Measurements from ENCODE around the gene FAM169A. TPM values are rescaled to one million over a fixed set of nuclear protein-coding genes. Genes with fewer than 3 reads are reported as not detected.
"Not testable (repeated sequence)": the region's sequence is repeated elsewhere in the genome, so short reads cannot be mapped to it uniquely, and the experiment has no call there.

FAM169A gene
- polyA plus RNA-seq, 3 donors from 2014 or later = 2.2 to 13.8 (median 6.8) TPM

- no peaks in the 10 kb centered on the region for H3K9me3 Mint-ChIP-seq
- H3K4me3 Mint-ChIP-seq = no peak overlapping the region
- peak overlapping the region in 2 of 6 donors; percentile 7 to 47 for H3K27ac Mint-ChIP-seq
- peaks cover 7 to 16% (median 11%) of the 10 kb centered on the region in 3 donors for H3K36me3 Mint-ChIP-seq
- no peak for DNase-seq
- H3K4me1 Mint-ChIP-seq = peaks cover 13 to 55% of the 10 kb centered on the region in 2 donors
- H3K27me3 Mint-ChIP-seq (ENCODE audit: low read depth in 3 of 3) = no peaks in the 10 kb centered on the region
Measured at GRCh38 chr5:74816875-74817274, 49.3 kb downstream of the FAM169A start.

- Mint-ChIP-seq H3K4me1 (peaks cover 0 to 1% of the 10 kb centered on the region in 2 donors), H3K4me3 (no peak overlapping the region), H3K27ac (no peak overlapping the region), H3K27me3 (ENCODE audit: low read depth in 3 of 3) (no peaks in the 10 kb centered on the region), H3K9me3 (no peaks in the 10 kb centered on the region), H3K36me3 (peaks cover 7 to 12% (median 8%) of the 10 kb centered on the region in 3 donors)
- DNase-seq = no peak
Measured at GRCh38 chr5:74810915-74811314, 55.3 kb downstream of the FAM169A start.

GRCh38 chr5:74801941-74802340 is 64.2 kb downstream of the FAM169A start:
- Mint-ChIP-seq H3K27ac (peak overlapping the region in 1 of 6 donors; percentile 25), H3K36me3 (peaks cover 4 to 23% (median 5%) of the 10 kb centered on the region in 3 donors), H3K27me3 (ENCODE audit: low read depth in 3 of 3) (peaks cover 0 to 2% (median 0%) of the 10 kb centered on the region in 3 donors)

GRCh38 chr5:74801197-74801596 is 65.0 kb downstream of the FAM169A start:
- Mint-ChIP-seq H3K36me3 (peaks cover 4 to 27% (median 8%) of the 10 kb centered on the region in 3 donors), H3K27me3 (ENCODE audit: low read depth in 3 of 3) (peaks cover 0 to 2% (median 0%) of the 10 kb centered on the region in 3 donors), H3K4me1 (no peaks in the 10 kb centered on the region), H3K27ac (no peak overlapping the region), H3K4me3 (no peak overlapping the region), H3K9me3 (no peaks in the 10 kb centered on the region)
- DNase-seq = no peak

More at GRCh38 chr5:74801941-74802340, 64.2 kb downstream of the FAM169A start:
- no peaks in the 10 kb centered on the region for H3K4me1 Mint-ChIP-seq
- DNase-seq = no peak
- H3K4me3 Mint-ChIP-seq = no peak overlapping the region
- H3K9me3 Mint-ChIP-seq = no peaks in the 10 kb centered on the region

- Mint-ChIP-seq H3K27me3 (ENCODE audit: low read depth in 3 of 3) (peaks cover 0 to 2% (median 0%) of the 10 kb centered on the region in 3 donors), H3K4me3 (no peak overlapping the region), H3K9me3 (no peaks in the 10 kb centered on the region), H3K36me3 (peaks cover 13 to 37% (median 15%) of the 10 kb centered on the region in 3 donors), H3K27ac (no peak overlapping the region), H3K4me1 (no peaks in the 10 kb centered on the region)
- no peak for DNase-seq
Measured at GRCh38 chr5:74798977-74799911, 66.9 kb downstream of the FAM169A start.

GRCh38 chr5:74791669-74792068 is 74.5 kb downstream of the FAM169A start:
- H3K27me3 Mint-ChIP-seq (ENCODE audit: low read depth in 3 of 3); H3K4me3 Mint-ChIP-seq; H3K4me1 Mint-ChIP-seq; DNase-seq; H3K9me3 Mint-ChIP-seq: not testable (repeated sequence)
- Mint-ChIP-seq H3K36me3 (peaks cover 15 to 60% (median 29%) of the 10 kb centered on the region in 3 donors), H3K27ac (peak overlapping the region in 1 of 6 donors; percentile 34)

- H3K4me3 Mint-ChIP-seq = no peak overlapping the region
- H3K27ac Mint-ChIP-seq = peak overlapping the region in 1 of 6 donors; percentile 30
- peaks cover 6 to 40% (median 11%) of the 10 kb centered on the region in 3 donors for H3K36me3 Mint-ChIP-seq
- DNase-seq = no peak
- H3K27me3 Mint-ChIP-seq (ENCODE audit: low read depth in 3 of 3) = peaks cover 0 to 2% (median 0%) of the 10 kb centered on the region in 3 donors
- no peaks in the 10 kb centered on the region for H3K9me3 Mint-ChIP-seq
- no peaks in the 10 kb centered on the region for H3K4me1 Mint-ChIP-seq
Measured at GRCh38 chr5:74787424-74787823, 78.8 kb downstream of the FAM169A start.

- no peak overlapping the region for H3K4me3 Mint-ChIP-seq
- no peaks in the 10 kb centered on the region for H3K9me3 Mint-ChIP-seq
- no peak for DNase-seq
- H3K27me3 Mint-ChIP-seq (ENCODE audit: low read depth in 3 of 3) = peaks cover 0 to 2% (median 0%) of the 10 kb centered on the region in 3 donors
- peaks cover 0 to 36% (median 5%) of the 10 kb centered on the region in 3 donors for H3K36me3 Mint-ChIP-seq
- H3K27ac Mint-ChIP-seq = peak overlapping the region in 1 of 6 donors; percentile 30
- no peaks in the 10 kb centered on the region for H3K4me1 Mint-ChIP-seq
Measured at GRCh38 chr5:74786851-74787250, 79.3 kb downstream of the FAM169A start.

- no peak for DNase-seq
- H3K4me1 Mint-ChIP-seq = no peaks in the 10 kb centered on the region
- H3K4me3 Mint-ChIP-seq = no peak overlapping the region
- no peak overlapping the region for H3K27ac Mint-ChIP-seq
- H3K36me3 Mint-ChIP-seq = peaks cover 0 to 20% (median 7%) of the 10 kb centered on the region in 3 donors
- H3K27me3 Mint-ChIP-seq (ENCODE audit: low read depth in 3 of 3) = peaks cover 0 to 2% (median 0%) of the 10 kb centered on the region in 3 donors
- H3K9me3 Mint-ChIP-seq = no peaks in the 10 kb centered on the region
Measured at GRCh38 chr5:74778609-74779008, 87.6 kb downstream of the FAM169A start.

GRCh38 chr5:74772359-74772758 is 93.8 kb downstream of the FAM169A start:
- peaks cover 12 to 19% of the 10 kb centered on the region in 2 donors for H3K4me1 Mint-ChIP-seq
- H3K9me3 Mint-ChIP-seq = no peaks in the 10 kb centered on the region
- DNase-seq = no peak
- no peak overlapping the region for H3K27ac Mint-ChIP-seq
- peaks cover 5 to 23% (median 15%) of the 10 kb centered on the region in 3 donors for H3K36me3 Mint-ChIP-seq
- peaks cover 0 to 2% (median 0%) of the 10 kb centered on the region in 3 donors for H3K27me3 Mint-ChIP-seq (ENCODE audit: low read depth in 3 of 3)
- no peak overlapping the region for H3K4me3 Mint-ChIP-seq

GRCh38 chr5:74767579-74767913 is 98.6 kb downstream of the FAM169A start:
- Mint-ChIP-seq H3K27me3 (ENCODE audit: low read depth in 3 of 3) (peaks cover 0 to 3% (median 2%) of the 10 kb centered on the region in 3 donors), H3K9me3 (no peaks in the 10 kb centered on the region), H3K36me3 (peaks cover 3 to 14% (median 8%) of the 10 kb centered on the region in 3 donors), H3K27ac (peak overlapping the region; percentile 93 to 98 (median 98)), H3K4me3 (peak overlapping the region; percentile 99 to 100 (median 99)), H3K4me1 (peaks cover 35 to 46% of the 10 kb centered on the region in 2 donors)
- no peak for DNase-seq

- Mint-ChIP-seq H3K36me3 (peaks cover 4 to 15% (median 5%) of the 10 kb centered on the region in 3 donors), H3K9me3 (no peaks in the 10 kb centered on the region), H3K4me1 (peaks cover 35 to 46% of the 10 kb centered on the region in 2 donors), H3K27me3 (ENCODE audit: low read depth in 3 of 3) (peaks cover 0 to 3% (median 2%) of the 10 kb centered on the region in 3 donors), H3K27ac (peak within 1 kb of the TSS; percentile 93 to 98 (median 98)), H3K4me3 (peak within 1 kb of the TSS; percentile 99 to 100 (median 99))
- DNase-seq = peak; percentile 89 to 91 (median 90)
Measured at GRCh38 chr5:74766849-74767578, 99.2 kb downstream of the FAM169A start, which contains the start of the genes GFM2 and NSA2. TSS of gene GFM2 (minus strand) at chr5:74767117. CDS start at chr5:74763742, 3,375 bp downstream. TSS of gene NSA2 (plus strand) at chr5:74767249. CDS start at chr5:74767361, 112 bp downstream.

GRCh38 chr5:74766418-74766848 is 99.8 kb downstream of the FAM169A start:
- Mint-ChIP-seq H3K27ac (peak overlapping the region; percentile 93 to 98 (median 98)), H3K4me3 (peak overlapping the region; percentile 99 to 100 (median 99)), H3K36me3 (peaks cover 4 to 17% (median 5%) of the 10 kb centered on the region in 3 donors), H3K4me1 (peaks cover 35 to 46% of the 10 kb centered on the region in 2 donors), H3K27me3 (ENCODE audit: low read depth in 3 of 3) (peaks cover 0 to 3% (median 2%) of the 10 kb centered on the region in 3 donors), H3K9me3 (no peaks in the 10 kb centered on the region)
- peak; percentile 40 to 51 (median 43) for DNase-seq
